ENCODE data around the gene TRPV2. TPM values are rescaled to one million over a fixed set of nuclear protein-coding genes. Genes with fewer than 3 reads are reported as not detected.

TRPV2 gene
- total RNA-seq, 1 donor from 2014 or later = 2.1 TPM

GRCh38 chr17:16378636-16379282, 36.6 kb upstream of the TRPV2 start:
- Mint-ChIP-seq H3K27me3 (ENCODE audit: low read depth) (no peaks in the 10 kb centered on the region), H3K9me3 (no peaks in the 10 kb centered on the region), H3K27ac (peak overlapping the region; percentile 72), H3K36me3 (peaks cover 22% of the 10 kb centered on the region), H3K4me3 (no peak overlapping the region), H3K4me1 (peaks cover 28% of the 10 kb centered on the region)
- DNase-seq (ENCODE audit: low spot score in 2 of 2, unreplicated experiment in 2 of 2) = no peak
- TF ChIP-seq, protein P1, sequence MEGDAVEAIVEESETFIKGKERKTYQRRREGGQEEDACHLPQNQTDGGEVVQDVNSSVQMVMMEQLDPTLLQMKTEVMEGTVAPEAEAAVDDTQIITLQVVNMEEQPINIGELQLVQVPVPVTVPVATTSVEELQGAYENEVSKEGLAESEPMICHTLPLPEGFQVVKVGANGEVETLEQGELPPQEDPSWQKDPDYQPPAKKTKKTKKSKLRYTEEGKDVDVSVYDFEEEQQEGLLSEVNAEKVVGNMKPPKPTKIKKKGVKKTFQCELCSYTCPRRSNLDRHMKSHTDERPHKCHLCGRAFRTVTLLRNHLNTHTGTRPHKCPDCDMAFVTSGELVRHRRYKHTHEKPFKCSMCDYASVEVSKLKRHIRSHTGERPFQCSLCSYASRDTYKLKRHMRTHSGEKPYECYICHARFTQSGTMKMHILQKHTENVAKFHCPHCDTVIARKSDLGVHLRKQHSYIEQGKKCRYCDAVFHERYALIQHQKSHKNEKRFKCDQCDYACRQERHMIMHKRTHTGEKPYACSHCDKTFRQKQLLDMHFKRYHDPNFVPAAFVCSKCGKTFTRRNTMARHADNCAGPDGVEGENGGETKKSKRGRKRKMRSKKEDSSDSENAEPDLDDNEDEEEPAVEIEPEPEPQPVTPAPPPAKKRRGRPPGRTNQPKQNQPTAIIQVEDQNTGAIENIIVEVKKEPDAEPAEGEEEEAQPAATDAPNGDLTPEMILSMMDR (IDR thresholded peaks at IDR 0.05; ENCODE audit: unreplicated experiment) = no peak

DNA sequence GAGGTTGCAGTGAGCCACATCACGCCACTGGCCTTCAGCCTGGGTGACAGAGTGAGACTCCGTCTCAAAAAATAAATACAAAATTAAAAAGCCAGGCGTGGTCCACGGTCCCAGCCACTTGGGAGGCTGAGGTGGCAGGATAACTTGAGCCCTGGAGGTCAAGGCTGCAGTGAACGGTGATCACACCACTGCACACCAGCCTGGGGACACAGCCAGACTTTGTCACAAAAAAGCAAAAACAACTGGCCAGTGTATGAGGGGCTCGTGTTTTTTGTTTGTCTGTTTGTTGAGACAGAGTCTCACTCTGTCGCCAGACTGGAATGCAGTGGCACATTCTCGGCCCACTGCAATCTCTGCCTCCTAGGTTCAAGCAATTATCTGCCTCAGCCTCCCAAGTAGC, 35.7 kb upstream of the TRPV2 start:
- DNase-seq (ENCODE audit: low spot score in 2 of 2, unreplicated experiment in 2 of 2) = no peak
- TF ChIP-seq, protein P1 (IDR thresholded peaks at IDR 0.05; ENCODE audit: unreplicated experiment) = no peak
- Mint-ChIP-seq H3K36me3 (peaks cover 26% of the 10 kb centered on the region), H3K4me3 (no peak overlapping the region), H3K27me3 (ENCODE audit: low read depth) (no peaks in the 10 kb centered on the region), H3K27ac (no peak overlapping the region), H3K4me1 (peaks cover 36% of the 10 kb centered on the region), H3K9me3 (no peaks in the 10 kb centered on the region)

DNA sequence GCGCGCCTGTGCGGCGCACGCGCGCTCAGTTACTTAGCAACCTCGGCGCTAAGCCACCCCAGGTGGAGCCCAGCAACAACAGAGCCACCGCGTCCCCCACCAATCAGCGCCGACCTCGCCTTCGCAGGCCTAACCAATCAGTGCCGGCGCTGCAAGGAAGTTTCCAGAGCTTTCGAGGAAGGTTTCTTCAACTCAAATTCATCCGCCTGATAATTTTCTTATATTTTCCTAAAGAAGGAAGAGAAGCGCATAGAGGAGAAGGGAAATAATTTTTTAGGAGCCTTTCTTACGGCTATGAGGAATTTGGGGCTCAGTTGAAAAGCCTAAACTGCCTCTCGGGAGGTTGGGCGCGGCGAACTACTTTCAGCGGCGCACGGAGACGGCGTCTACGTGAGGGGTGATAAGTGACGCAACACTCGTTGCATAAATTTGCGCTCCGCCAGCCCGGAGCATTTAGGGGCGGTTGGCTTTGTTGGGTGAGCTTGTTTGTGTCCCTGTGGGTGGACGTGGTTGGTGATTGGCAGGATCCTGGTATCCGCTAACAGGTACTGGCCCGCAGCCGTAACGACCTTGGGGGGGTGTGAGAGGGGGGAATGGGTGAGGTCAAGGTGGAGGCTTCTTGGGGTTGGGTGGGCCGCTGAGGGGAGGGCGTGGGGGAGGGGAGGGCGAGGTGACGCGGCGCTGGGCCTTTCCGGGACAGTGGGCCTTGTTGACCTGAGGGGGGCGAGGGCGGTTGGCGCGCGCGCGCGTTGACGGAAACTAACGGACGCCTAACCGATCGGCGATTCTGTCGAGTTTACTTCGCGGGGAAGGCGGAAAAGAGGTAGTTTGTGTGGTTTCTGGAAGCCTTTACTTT, 34.5 kb upstream of the TRPV2 start, which contains the start of gene UBB:
UBB (plus strand) TSS at position 452 of the 856 bp plus-strand sequence. CDS start 817 bp downstream, outside the sequence.
- Mint-ChIP-seq H3K4me3 (peak within 1 kb of the TSS; percentile 94), H3K27me3 (ENCODE audit: low read depth) (no peaks in the 10 kb centered on the region)

GRCh38 chr17:16381496-16381820, 33.9 kb upstream of the TRPV2 start:
- DNase-seq (ENCODE audit: low spot score in 2 of 2, unreplicated experiment in 2 of 2) = no peak
- TF ChIP-seq, protein P1 (IDR thresholded peaks at IDR 0.05; ENCODE audit: unreplicated experiment) = no peak
- Mint-ChIP-seq H3K4me3 (peak overlapping the region; percentile 94), H3K4me1 (peaks cover 36% of the 10 kb centered on the region), H3K27ac (peak overlapping the region; percentile 99), H3K36me3 (peaks cover 26% of the 10 kb centered on the region), H3K27me3 (ENCODE audit: low read depth) (no peaks in the 10 kb centered on the region), H3K9me3 (no peaks in the 10 kb centered on the region)

More for the DNA sequence above, 34.5 kb upstream of the TRPV2 start, which contains the start of gene UBB:
- H3K36me3 Mint-ChIP-seq = peaks cover 26% of the 10 kb centered on the region
- peak within 1 kb of the TSS; percentile 99 for H3K27ac Mint-ChIP-seq
- H3K4me1 Mint-ChIP-seq = peaks cover 36% of the 10 kb centered on the region
- peak; percentile 93 to 96 for DNase-seq (ENCODE audit: low spot score in 2 of 2, unreplicated experiment in 2 of 2)
- H3K9me3 Mint-ChIP-seq = no peaks in the 10 kb centered on the region
- TF ChIP-seq, protein P1 (IDR thresholded peaks at IDR 0.05; ENCODE audit: unreplicated experiment) = no peak

GRCh38 chr17:16383216-16383615, 32.2 kb upstream of the TRPV2 start:
- no peaks in the 10 kb centered on the region for H3K27me3 Mint-ChIP-seq (ENCODE audit: low read depth)
- H3K9me3 Mint-ChIP-seq = no peaks in the 10 kb centered on the region
- peak overlapping the region; percentile 94 for H3K4me3 Mint-ChIP-seq
- H3K4me1 Mint-ChIP-seq = peaks cover 44% of the 10 kb centered on the region
- H3K27ac Mint-ChIP-seq = peak overlapping the region; percentile 66
- DNase-seq (ENCODE audit: low spot score in 2 of 2, unreplicated experiment in 2 of 2) = no peak
- TF ChIP-seq, protein P1 (IDR thresholded peaks at IDR 0.05; ENCODE audit: unreplicated experiment) = no peak
- peaks cover 26% of the 10 kb centered on the region for H3K36me3 Mint-ChIP-seq
